HG03103 (cell line): ENCODE measurements around the gene SASH3.
A peak's percentile ranks its signal among the peaks of the same experiment; 100 is the strongest.

ENCODE experiments used
- ATAC-seq: cut with Tn5 transposase; IDR thresholded peaks from one replicate; pipeline ENCODE4 v1.9.1; 2021; ENCODE audit warnings: low read depth; ENCODE audit not compliant: unreplicated experiment

The SASH3 gene

DNA sequence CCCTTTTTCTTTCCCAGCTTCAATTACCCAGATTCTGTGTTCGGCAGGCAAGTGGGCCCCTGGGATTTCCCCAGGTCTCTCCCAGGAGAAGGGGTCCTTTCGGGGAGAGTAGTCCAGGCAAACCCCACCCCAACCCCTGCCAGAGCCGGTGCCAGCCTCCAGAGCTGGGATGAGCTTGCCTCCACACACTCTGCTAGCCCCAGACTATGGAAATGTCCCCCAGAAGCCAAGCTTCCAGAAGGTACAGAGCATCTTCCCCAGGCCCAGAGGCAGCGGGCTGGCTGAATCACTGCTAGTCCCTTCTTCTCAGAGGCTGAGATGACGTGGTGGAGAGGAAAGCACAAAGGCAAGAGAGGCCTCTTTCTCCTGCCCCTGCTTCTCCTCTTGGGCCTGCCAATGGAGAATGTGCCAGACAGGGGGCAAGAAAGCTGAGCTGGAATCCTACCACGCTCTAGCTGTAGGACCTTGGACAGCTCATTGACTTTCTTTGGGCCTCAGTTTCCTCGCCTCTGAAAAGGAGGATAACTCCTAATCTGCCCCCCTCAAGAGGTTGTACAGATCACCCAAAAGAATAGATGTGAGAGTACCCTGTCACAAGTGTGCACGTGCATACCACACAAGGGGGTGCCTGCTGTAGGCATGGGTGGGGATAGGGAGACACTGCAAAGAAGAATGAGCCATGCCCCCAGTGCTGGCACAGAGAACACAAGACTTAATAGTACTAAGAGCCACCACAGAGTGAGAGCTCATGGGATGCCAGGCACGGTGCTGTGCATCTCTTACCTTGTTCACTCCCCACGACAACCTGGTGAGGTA is 2.1 kb downstream of the SASH3 start:
- no peak for ATAC-seq

- ATAC-seq, result no peak
Measured at GRCh38 chrX:129782706-129783105, 3.0 kb downstream of the SASH3 start.

- ATAC-seq, result no peak
Measured at GRCh38 chrX:129783291-129783713, 3.6 kb downstream of the SASH3 start.

GRCh38 chrX:129784371-129784770 is 4.6 kb downstream of the SASH3 start:
- ATAC-seq, result no peak

DNA sequence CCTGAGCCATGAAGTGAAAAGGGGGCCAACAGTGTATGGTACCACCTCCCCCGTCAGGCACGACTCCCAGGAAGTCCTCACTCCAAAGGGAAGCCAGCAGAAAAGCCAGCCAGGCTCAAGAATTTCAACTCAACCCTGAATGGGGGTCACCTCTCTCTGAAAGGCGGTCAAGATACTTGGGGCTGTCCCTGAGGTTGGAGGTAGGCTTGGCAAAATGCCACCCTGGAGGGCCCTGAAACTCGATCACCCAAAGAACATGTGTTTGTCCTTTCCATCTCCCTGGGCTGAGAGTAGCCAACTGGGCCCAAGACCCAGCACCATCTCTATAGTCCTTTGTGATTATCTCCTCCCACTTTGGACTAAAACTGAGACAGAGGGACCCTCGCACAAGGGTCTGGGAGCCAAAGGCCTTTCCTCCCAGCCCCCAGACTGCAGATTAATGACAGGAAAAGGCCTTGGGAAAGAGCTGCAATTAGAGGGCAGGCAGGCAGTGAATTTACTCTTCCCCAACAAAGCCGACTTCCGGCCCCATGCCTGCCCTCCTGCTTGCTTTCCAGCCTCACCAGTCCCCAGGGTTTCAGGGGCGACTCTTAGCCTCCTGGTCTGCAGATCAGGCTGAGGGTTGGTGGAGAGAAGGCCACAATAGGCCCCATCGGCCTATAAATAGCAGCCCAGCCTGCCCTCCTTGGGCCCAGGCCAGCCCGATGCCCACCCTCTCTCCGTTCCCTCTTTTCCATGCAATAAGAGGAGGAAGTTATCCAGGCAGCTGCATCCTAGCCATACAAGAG is 5.6 kb downstream of the SASH3 start:
- no peak for ATAC-seq

GRCh38 chrX:129786210-129786651 is 6.5 kb downstream of the SASH3 start:
- ATAC-seq, result peak; percentile 80

DNA sequence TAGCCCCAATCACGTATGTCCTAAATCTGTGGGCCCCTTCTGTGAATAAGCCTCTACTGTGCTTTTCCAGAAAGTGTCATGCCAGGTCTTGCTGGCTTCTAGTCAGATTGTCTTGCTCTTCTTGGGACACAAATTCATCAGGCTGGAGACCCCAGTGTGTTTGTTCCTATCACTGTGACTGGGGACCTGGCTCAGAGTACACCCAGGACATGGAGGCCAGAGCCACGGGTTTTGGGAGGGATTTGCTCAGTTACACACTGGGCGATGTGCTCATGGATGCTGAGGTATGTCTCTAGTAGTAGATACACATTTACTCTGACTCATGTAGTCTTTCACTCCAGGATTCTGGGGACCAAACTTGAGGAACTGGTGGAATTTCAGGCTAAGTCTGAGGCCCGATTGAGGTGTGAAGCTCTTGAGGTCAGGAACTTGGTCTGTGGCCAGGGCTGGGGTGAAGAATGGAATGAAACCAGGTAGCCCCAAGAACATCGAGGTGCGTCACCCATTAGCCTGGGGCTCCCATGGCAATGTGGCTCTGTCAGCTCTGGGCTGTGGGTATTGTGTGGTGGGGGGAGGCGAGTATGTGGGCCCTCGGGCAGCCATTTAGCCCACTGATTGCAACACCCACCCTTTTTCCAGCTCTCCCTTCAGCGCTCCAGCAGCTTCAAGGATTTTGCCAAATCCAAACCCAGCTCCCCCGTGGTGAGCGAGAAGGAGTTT is 7.7 kb downstream of the SASH3 start:
- no peak for ATAC-seq

DNA sequence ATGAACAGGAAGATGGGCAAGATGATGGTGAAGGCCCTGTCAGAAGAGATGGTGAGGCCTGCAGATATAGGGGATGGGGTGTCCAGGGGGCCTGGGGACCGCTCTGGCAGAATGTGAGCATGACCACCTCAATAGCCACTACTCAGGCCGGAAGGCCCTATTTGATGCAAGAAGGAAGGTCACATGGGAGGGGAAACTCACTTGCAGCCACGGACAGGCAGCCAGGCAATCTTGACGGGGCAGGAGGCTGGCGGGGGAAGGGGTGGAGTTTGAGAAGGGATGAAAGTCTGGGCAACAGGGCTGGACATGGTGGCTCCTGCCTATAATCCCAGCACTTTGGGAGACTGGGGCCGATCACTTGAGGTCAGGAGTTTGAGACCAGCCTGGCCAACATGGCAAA is 8.8 kb downstream of the SASH3 start:
- no peak for ATAC-seq

- no peak for ATAC-seq
Measured at GRCh38 chrX:129790146-129790545, 10.4 kb downstream of the SASH3 start.

DNA sequence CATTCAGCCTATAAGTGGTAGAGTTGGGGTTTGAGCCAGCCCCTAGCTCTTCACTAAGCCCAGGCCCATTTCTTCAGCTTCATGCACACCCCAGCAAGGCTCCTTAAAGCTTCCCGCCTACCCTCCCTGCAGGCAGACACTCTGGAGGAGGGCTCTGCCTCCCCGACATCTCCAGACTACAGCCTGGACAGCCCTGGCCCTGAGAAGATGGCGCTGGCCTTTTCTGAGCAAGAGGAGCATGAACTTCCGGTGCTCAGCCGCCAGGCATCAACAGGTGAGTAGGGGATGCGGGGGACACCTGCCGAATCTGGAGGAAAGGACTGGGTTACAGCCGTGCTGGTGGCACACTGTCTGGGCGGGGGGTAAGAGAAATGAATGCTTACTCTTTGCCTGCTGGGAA is 11.1 kb downstream of the SASH3 start:
- no peak for ATAC-seq

DNA sequence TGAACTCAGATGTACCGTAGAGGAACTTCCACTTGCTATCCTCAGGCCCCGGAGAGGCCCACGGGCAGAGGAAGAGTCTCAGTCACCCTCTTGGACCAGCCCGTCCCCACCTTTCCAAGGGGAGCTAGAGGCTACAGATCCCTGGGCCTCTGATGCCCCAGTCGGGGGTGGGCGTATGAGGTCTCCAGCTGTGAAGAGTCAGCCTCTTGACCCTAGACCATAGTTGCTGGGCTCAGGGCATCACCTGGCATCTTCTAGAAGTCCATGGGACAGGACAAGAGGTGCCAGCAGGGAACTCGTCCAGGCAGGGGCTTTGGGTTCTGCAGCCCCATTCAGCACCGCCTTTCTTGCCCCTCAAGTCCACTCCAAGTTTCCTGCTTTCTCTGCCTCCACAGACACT is 11.6 kb downstream of the SASH3 start:
- ATAC-seq, result no peak

- no peak for ATAC-seq
Measured at GRCh38 chrX:129791961-129792570, 12.3 kb downstream of the SASH3 start.

GRCh38 chrX:129792586-129793291 is 13.0 kb downstream of the SASH3 start:
- no peak for ATAC-seq

DNA sequence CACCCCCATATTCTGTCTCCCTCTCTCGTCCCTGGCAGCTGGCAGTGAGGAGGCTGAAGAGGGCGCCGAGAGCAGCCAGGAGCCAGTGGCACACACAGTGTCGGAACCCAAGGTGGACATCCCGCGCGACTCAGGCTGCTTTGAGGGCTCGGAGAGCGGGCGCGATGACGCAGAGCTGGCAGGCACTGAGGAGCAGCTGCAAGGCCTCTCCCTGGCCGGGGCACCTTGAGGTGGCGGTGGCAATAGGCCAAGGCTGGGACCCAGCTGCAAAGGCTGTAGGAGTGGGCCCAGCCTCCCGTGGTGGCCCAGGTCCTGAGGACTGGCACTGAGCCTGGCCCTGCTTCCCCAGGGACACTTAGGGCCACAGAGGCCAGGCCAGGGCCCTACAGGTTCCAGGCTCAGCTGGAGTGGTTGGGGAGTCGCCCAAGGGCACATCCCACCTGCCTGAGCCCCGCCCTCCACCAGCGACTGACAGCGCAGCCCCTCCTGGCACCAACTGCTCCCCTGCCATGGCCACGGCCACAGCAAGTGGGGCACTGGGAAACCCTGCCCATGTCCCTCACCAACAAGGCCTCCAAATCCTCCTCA is 13.9 kb downstream of the SASH3 start:
- ATAC-seq, result no peak

GRCh38 chrX:129795584-129795983 is 15.8 kb downstream of the SASH3 start:
- ATAC-seq, result no peak

DNA sequence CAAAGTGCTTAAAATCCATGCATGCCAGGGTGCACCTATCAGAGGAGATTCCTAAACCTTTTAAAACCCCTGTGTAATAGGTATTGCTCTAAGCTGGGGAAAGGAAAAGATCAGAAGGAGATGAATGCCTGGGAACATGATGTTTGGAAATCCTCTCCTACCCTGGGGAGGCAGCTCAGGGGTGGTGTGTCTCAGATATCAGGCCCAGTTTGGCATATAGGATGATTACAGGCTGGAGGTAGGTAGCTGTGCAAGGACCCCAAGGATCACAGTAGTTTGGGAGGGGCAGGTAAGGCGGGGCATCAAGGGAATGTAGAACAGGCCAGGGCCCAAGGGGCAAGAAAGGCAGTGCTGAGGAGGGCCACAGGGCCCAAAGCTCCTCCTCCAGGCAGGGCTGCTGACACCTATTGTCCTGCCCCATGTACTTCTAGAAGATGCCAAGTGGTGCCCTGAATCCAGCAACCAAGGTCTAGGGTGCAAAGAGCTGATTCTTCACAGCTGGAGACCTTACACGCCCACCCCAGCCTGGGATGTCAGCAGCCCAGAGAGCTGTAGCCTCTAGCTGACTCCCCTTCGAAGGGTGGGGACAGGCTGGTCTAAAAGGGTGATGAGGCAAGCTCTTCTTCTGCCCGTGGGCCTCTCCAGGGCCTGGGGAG is 17.6 kb downstream of the SASH3 start:
- ATAC-seq, result no peak

DNA sequence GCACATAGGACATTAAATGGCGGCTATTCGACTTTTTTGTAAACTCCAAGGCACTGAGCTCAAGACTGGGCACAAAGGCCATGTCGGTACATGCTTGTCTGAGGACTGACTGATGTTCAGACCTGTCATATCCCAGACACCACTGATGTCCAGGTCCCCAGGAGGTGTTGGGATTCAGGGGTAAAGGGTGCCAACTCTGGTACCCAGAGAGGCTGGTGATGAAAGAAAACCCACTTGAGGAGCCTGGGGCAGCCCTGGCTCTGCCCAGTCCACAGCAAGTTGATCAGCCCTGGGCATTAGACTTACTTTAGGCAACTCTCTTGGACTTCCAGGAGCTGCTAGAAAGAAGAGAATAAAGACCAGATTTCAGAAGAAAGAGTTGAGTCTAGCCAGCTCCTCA is 18.7 kb downstream of the SASH3 start:
- ATAC-seq, result no peak

DNA sequence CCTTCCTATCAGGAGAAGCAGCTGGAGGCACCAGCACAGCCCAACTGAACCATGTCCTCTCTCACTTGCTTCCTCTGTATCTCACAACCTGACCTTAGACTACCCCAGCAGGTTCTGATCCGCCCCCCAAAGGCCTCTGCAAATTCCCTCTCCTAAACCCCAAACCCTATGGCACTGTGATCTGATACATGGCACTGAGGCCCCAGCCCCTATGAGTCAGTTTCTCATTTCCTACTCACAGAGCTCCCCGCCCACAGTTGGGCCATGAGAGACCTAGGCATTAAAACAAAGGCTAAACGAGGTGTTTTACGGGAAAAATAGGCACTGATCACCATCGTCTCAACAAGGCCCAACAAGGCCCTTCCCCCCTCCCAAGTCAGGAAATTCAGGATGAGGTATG is 19.1 kb downstream of the SASH3 start:
- no peak for ATAC-seq

DNA sequence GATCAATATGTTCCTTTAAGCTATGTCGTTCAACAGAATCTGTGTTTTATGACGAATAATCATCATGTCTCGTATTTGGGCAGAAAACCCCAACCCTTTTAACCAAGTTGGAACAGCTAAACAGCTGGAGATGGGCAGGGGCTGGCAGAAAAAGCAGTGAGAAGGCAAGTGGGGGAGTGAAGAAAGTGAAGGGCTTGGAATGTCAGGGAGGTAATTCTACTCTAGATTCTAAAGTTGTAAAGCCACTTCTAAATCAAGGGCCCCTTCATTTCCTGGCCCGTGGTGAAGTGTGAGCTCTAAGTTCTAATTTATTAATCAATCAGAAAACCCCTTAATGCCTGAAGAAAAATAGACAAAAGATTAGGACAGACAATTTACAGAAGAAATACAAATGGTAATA is 20.4 kb downstream of the SASH3 start:
- no peak for ATAC-seq
